ENCODE data around the gene OR51I1.

Gene OR51I1

DNA sequence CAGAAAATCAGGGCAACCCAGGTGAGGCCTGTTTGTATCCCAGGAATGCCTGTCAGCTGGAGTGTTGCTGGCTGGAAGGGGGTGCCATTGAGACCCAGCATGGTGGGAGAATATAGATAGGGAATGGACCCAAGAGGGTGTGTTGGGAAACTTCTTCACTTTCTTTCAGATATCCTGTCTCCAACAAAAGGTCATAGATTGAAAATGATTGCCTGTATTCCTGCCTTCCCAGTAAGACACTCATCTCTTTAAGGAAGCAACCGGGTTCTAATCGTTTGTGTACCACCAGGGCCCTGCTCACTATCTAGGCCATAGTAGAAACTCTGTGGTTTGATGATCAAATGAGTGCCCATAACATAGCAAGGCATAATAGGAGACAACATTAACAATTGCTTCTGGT is at the start of gene OR51I1:
OR51I1 (minus strand) TSS at position 101 of the 400 bp plus-strand sequence; CDS start at position 101, 0 bp downstream.
- DNase-seq (ENCODE audit: low read depth) = no peak
- in situ Hi-C loops (cut with HindIII; ENCODE audit: low sequenced_read_pairs) = no loop called here
- no peak within 1 kb of the TSS for H3K4me3 ChIP-seq (ENCODE audit: low read depth, low read length)
- TF ChIP-seq CTCF (IDR thresholded peaks at IDR 0.05; ENCODE audit: low read depth, low read length, missing control alignments) = no peak

DNA sequence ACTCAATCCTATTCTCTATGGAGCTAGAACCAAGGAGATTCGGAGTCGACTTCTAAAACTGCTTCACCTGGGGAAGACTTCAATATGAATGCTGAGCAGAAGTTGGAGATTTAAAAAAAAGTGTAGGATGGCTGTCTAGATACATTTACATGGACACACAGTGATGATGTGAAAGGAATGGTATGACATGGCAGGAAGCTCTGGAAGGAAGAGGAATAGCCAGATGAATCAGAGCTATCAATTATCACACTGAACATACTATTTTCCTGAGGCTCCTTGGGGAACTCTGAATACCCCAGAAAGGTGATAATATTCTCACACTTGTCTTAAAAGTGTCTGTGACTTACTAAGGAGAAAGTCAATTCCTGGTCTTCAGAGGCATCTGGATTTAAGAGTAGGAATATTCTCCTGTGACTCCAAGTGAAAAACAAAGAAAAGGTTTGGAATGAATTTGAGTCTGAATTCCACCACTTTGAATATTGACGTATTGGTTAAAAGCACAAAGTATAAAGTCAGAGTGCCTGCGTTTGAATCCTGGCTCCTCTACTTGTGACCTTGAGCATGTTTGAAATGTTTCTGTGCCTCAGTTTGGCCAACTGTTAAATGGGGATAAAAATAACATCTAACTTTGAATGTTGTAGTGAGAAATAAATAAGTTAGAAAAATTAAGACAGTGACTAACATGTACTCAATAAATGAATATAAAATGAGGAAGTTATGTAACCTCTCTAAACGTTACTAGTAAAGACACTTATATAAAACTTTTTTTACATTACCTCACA is 48.5 kb upstream of the OR51I1 start:
- in situ Hi-C loops (cut with HindIII; ENCODE audit: low sequenced_read_pairs) = no loop called here
- no peak overlapping the region for H3K4me3 ChIP-seq (ENCODE audit: low read depth, low read length)
- no peak for TF ChIP-seq CTCF (IDR thresholded peaks at IDR 0.05; ENCODE audit: low read depth, low read length, missing control alignments)
- no peak for DNase-seq (ENCODE audit: low read depth)

DNA sequence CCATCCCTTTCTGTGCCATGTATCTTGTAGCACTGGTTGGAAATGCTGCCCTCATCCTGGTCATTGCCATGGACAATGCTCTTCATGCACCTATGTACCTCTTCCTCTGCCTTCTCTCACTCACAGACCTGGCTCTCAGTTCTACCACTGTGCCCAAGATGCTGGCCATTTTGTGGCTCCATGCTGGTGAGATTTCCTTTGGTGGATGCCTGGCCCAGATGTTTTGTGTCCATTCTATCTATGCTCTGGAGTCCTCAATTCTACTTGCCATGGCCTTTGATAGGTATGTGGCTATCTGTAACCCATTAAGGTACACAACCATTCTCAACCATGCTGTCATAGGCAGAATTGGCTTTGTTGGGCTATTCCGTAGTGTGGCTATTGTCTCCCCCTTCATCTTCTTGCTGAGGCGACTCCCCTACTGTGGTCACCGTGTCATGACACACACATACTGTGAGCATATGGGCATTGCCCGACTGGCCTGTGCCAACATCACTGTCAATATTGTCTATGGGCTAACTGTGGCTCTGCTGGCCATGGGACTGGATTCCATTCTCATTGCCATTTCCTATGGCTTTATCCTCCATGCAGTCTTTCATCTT is 47.6 kb upstream of the OR51I1 start:
- no peak overlapping the region for H3K4me3 ChIP-seq (ENCODE audit: low read depth, low read length)
- in situ Hi-C loops (cut with HindIII; ENCODE audit: low sequenced_read_pairs) = no loop called here
- no peak for TF ChIP-seq CTCF (IDR thresholded peaks at IDR 0.05; ENCODE audit: low read depth, low read length, missing control alignments)
- no peak for DNase-seq (ENCODE audit: low read depth)

DNA sequence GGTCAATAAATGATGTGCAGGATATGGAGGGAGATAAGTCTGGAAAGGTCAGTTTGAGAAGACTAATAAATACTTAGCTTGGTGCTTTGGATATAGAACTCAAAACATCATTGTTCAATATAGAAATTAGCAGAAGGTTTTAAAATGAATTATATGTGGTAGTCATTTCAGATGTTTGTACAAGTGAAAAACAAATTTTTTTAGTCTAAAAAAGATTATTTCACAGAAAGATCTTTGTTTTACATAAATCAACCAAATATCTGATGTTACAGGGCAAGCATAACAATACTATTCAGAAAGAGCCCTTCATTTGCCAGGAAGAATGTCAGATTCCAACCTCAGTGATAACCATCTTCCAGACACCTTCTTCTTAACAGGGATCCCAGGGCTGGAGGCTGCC is 47.1 kb upstream of the OR51I1 start, which contains the start of gene OR52D1:
OR52D1 (plus strand) TSS at position 301 of the 400 bp plus-strand sequence; CDS start at position 323, 22 bp downstream.
- in situ Hi-C loops (cut with HindIII; ENCODE audit: low sequenced_read_pairs) = no loop called here

DNA sequence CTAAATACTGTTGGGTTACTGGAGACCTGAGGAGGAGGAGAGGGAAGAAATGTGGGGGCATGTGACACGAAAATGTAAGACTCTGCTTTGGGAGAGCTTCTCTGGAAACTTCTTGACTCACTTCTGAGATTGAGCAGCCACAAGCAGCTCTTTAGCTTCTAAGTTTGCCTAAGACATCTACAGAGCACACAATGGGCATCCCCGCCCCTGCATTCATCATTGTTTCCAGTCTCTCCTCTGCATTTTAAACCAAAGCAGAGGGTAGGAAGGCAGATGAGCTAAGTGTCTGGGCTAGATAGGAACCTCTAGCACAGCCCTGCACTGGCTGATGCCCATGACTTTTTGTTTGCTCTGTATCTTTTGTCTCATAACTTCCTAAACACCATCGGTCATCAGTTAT is 45.1 kb upstream of the OR51I1 start:
- no peak overlapping the region for H3K4me3 ChIP-seq (ENCODE audit: low read depth, low read length)
- TF ChIP-seq CTCF (IDR thresholded peaks at IDR 0.05; ENCODE audit: low read depth, low read length, missing control alignments) = no peak
- in situ Hi-C loops (cut with HindIII; ENCODE audit: low sequenced_read_pairs) = no loop called here
- DNase-seq (ENCODE audit: low read depth) = no peak

More for the DNA sequence above, 47.1 kb upstream of the OR51I1 start, which contains the start of gene OR52D1:
- no peak for TF ChIP-seq CTCF (IDR thresholded peaks at IDR 0.05; ENCODE audit: low read depth, low read length, missing control alignments)
- no peak for DNase-seq (ENCODE audit: low read depth)
- H3K4me3 ChIP-seq (ENCODE audit: low read depth, low read length) = no peak within 1 kb of the TSS

- DNase-seq (ENCODE audit: low read depth) = no peak
- TF ChIP-seq CTCF (IDR thresholded peaks at IDR 0.05; ENCODE audit: low read depth, low read length, missing control alignments) = no peak
- H3K4me3 ChIP-seq (ENCODE audit: low read depth, low read length) = no peak overlapping the region
- in situ Hi-C loops (cut with HindIII; ENCODE audit: low sequenced_read_pairs) = no loop called here
Observed at GRCh38 chr11:5486003-5486402, 44.7 kb upstream of the OR51I1 start.

All from astrocyte of the cerebellum (primary cell).